GM20000 (cell line): Measurements from ENCODE around the gene FAM111A.
A peak's percentile ranks its signal among the peaks of the same experiment; 100 is the strongest.
"Not testable (repeated sequence)": the region's sequence is repeated elsewhere in the genome, so short reads cannot be mapped to it uniquely, and the experiment has no call there.

ENCODE experiments used
- DNase-seq: peaks from one replicate; pipeline ENCODE4 v3.0.0; 2012; ENCODE audit warnings: low spot score
- TF ChIP-seq, protein P1 (sequence below): IDR thresholded peaks from 2 replicates; pipeline ENCODE4 v1.5.1; 2012; ENCODE audit warnings: mild to moderate bottlenecking, control low read depth; ENCODE audit errors: extremely low read depth, missing control alignments

FAM111A gene

DNA sequence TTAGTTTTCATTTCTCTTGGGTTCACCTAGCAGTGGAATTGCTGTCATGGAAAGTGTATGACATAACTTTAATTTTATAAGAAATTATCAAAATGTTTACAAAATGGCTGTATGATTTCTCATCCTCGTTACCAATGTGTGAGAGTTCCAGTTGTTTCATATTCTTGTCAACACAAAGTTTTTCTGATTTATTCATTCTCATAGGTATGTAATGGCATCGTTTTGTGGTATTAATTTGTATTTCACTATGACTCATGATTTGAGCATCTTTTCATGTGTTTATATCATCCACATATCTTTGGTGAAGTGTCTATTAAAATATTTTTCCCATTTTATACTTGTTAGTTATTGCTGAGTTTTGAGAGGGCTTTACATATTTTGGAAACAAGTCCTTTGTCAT lies 30.2 kb upstream of the FAM111A start:
- TF ChIP-seq, protein P1, sequence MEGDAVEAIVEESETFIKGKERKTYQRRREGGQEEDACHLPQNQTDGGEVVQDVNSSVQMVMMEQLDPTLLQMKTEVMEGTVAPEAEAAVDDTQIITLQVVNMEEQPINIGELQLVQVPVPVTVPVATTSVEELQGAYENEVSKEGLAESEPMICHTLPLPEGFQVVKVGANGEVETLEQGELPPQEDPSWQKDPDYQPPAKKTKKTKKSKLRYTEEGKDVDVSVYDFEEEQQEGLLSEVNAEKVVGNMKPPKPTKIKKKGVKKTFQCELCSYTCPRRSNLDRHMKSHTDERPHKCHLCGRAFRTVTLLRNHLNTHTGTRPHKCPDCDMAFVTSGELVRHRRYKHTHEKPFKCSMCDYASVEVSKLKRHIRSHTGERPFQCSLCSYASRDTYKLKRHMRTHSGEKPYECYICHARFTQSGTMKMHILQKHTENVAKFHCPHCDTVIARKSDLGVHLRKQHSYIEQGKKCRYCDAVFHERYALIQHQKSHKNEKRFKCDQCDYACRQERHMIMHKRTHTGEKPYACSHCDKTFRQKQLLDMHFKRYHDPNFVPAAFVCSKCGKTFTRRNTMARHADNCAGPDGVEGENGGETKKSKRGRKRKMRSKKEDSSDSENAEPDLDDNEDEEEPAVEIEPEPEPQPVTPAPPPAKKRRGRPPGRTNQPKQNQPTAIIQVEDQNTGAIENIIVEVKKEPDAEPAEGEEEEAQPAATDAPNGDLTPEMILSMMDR, result no peak
- DNase-seq, result no peak

DNA sequence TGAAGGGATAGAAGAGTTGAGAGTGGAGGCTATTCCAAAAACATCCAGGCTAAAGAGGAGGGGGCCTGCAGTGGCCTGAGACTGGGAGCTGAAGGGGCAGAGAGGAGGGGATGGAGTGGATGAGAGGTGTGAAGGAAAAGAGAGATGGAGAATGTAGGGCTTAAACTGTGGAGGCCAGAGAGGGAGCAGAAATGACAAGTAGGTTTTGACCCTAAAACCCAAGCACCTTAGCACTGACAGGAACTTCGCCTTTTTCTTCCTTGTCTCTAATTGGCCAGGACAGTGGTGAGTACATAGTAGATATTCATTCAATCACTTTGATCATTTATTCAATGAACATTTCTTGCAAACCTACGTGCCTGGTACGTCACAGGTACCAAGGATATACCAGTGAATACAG lies 28.3 kb upstream of the FAM111A start:
- TF ChIP-seq, protein P1, result no peak
- no peak for DNase-seq

DNA sequence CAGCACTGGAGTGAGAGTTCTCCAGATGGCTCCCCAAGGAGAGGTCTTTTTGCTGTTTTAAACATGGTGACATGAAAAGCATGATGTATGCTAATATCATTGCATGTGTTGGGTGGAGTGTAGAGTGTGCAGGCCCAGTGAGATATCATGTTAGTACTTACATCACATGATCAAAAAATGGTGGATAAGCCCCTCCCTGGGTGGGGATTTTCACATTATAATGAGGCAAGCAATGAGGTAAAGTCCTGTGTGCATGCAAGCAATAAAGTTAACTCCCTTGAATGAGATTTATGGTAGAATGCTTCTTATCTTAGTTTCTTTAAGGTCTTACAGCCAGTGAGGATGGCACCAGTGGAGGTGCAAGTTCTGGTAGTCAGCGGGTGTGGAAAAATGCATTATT lies 27.1 kb upstream of the FAM111A start:
- DNase-seq, result no peak
- TF ChIP-seq, protein P1, result no peak

DNA sequence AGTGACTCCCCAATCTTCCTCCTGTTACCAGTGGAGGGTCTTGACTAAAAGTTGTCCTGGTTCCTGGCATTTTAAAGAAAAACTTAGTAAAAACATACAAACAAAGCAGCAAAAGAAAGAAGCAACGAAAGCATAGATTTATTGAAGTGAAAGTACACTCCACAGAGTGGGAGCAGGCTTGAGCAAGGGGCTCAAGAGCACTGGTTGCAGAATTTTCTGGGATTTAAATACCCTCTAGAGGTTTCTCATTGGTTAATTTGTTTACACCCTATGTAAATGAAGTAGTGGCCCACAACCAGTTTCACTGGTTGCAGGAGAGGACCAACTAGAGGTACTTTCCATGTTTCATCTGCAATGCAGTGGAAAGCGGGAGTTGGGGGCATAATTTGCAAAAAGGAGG lies 24.9 kb upstream of the FAM111A start:
- no peak for DNase-seq
- TF ChIP-seq, protein P1, result no peak

DNA sequence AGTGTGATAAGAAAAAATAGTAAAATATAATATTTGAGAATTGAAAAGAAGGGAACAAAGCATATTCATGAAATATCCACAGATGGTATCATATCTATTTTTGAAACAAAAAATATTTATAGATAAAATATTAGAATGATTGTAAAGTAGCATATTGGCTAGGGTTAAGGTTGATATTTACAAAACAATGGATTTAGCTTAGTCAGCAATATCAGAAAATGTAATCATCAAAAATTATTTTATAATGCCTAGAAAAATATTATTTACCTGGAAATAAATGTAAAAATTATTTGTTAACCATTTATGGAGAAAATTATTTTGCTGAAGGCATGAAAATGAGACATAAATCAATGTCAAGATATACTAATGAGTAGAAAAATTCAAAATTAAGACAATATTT lies 22.8 kb upstream of the FAM111A start:
- TF ChIP-seq, protein P1, result no peak
- no peak for DNase-seq

DNA sequence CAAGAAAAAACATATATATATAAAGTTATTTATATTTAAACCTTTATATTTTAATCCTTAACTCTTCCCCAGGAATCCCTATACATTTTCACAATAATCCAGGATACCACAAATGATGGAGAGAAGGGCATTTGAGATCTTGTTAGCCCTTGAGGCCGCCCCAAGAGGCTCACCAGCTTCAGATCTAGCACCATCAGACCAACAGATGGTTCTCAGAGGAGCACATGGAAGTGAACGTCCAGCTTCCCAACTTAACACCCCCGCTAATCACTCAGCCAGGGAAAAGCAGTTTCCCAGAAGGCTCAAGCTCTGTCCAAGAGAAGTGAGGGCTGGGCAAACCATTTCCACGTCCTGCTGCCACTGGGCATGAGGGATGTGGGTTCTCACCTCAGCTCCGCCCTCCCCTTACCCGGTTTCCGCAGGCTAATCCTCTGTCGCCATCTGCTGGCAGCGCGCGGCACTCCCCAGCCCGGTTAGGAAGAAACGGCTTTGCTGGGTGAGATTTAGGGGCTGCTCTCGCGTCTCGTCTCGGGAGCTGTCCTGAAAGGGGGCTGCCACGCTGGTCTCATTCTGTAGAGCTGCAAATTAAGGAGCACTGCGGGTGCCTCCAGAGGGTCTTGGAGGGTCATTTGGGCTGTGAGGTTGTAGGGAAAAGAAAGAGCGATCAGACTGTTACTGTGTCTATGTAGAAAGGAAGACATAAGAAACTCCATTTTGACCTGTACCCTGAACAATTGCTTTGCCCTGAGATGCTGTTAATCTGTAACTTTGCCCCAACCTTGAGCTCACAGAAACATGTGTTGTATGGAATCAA lies 6.8 kb upstream of the FAM111A start:
- TF ChIP-seq, protein P1, result peak; percentile 99
- peak; percentile 77 for DNase-seq

DNA sequence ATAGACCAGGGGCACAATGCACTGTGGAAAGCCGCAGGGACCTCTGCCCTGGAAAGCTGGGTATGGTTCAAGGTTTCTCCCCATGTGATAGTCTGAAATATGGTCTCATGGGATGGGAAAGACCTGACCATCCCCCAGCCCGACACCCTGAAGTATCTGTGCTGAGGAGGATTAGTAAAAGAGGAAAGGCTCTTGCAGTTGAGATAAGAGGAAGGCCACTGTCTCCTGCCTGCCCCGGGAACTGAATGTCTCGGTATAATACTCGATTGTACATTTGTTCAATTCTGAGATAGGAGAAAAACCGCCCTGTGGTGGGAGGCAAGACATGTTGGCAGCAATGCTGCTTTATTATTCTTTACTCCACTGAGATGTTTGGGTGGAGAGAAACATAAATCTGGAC lies 6.1 kb upstream of the FAM111A start:
- DNase-seq, result not testable (repeated sequence)

DNA sequence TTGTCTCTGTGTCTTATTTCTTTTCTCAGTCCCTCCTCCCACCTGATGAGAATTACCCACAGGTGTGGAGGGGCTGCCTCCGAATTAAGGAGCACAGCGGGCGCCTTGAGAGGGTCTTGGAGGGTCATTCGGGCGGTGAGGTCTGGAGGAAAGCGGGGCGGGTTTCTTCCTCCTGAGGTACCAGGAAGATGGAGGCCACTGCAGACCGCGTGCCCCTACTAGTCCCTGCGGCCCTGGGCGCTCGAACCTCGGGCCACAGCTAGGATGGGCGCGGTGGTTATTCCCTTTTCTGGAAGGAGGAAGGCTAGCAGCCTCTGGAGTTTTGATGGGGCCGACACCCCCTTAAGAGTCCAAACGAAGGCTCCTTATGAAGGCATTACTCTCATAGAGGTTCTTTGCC lies 5.5 kb upstream of the FAM111A start:
- no peak for DNase-seq
- TF ChIP-seq, protein P1, result no peak
